ENCODE measurements around the gene SCN4A.

GRCh38 chr17:63946440-63947363 is 26.0 kb downstream of the SCN4A start:
- peak; percentile 60 for TF ChIP-seq CTCF (IDR thresholded peaks at IDR 0.05; ENCODE audit: low read depth, low read length)
- TF ChIP-seq POLR2A (IDR thresholded peaks at IDR 0.05; ENCODE audit: extremely low read depth, insufficient read length): no peak

Measured in NB4 (cell line).